HepG2 (cell line): Measurements from ENCODE around the gene CCNQ. TPM values are rescaled to one million over a fixed set of nuclear protein-coding genes. Genes with fewer than 3 reads are reported as not detected.

Experiments
- ATAC-seq: fragments of 200-7000 bp; cut with Tn5 transposase; 3 replicates; pipeline ENCODE4 v1.9.1; 2020; ENCODE audit warnings: mild to moderate bottlenecking, moderate library complexity
- BruUV-seq: library from RNA; stranded (reverse); fragments of 400-500 nt; replicated peaks from 2 replicates; lab custom pipeline; 2021; lab: Mats Ljungman, UMichigan
- CTCF ChIA-PET: fragments of 300-600 bp; formaldehyde crosslinking; extraction: SDS; loops from one replicate; lab custom pipeline; 2021; ENCODE audit warnings: low total read pairs, inconsistent platforms, low intra/inter-chr PET ratio; lab: Yijun Ruan, JAX
- POLR2A ChIA-PET: fragments of 350-600 bp; sonication (Branson Sonifier 250); formaldehyde crosslinking; loops from one replicate; lab custom pipeline; 2020; ENCODE audit warnings: antibody characterized with exemption, inconsistent platforms; lab: Yijun Ruan, JAX
- DNase-seq: peaks from one replicate; pipeline ENCODE4 v3.0.0-alpha.2; 2015; ENCODE audit warnings: low spot score
- FAIRE-seq: peaks from 3 replicates; lab custom pipeline; 2011; peaks lifted over from hg19 to GRCh38; lab: Jason Lieb, UNC
- H2AFZ ChIP-seq: one replicate; pipeline ENCODE4 v1.6.1; 2011; ENCODE audit warnings: low read length, inconsistent platforms
- H3K27ac ChIP-seq: fragments of 300-600 bp; 3 replicates; pipeline ENCODE4 v1.8.0; 2011; ENCODE audit warnings: mixed run types, mild to moderate bottlenecking, mixed read lengths, low read length, inconsistent platforms; ENCODE audit not compliant: insufficient read depth; ENCODE audit errors: extremely low read length
- H3K27me3 ChIP-seq, 2 experiments: fragments of 200-600 bp in 1 of 2; 2 replicates in 1 of 2; 3 replicates in 1 of 2; pipeline versions ENCODE4 v1.6.0 to v1.8.0; 2011; ENCODE audit warnings: low read length in 2 of 2, mild to moderate bottlenecking in 2 of 2, moderate library complexity in 2 of 2, inconsistent platforms in 1 of 2; ENCODE audit not compliant: insufficient read depth in 2 of 2, control insufficient read depth in 1 of 2
- H3K36me3 ChIP-seq, 2 experiments: fragments of 200-600 bp in 1 of 2; replicated peaks in 1 of 2; 2 replicates in 1 of 2; 3 replicates in 1 of 2; pipeline versions ENCODE4 v1.5.1 to v1.8.0; 2011; ENCODE audit warnings: low read length in 2 of 2, inconsistent platforms in 1 of 2; ENCODE audit not compliant: insufficient read depth in 2 of 2, control insufficient read depth in 1 of 2
- H3K4me1 ChIP-seq: 2 replicates; pipeline ENCODE4 v1.5.1; 2012; ENCODE audit warnings: low read length, inconsistent platforms; ENCODE audit not compliant: insufficient read depth
- H3K4me2 ChIP-seq: 2 replicates; pipeline ENCODE4 v1.6.0; 2011; ENCODE audit warnings: low read depth, low read length, inconsistent platforms
- H3K4me3 ChIP-seq, 3 experiments: fragments of 200-600 bp in 1 of 3; sonication (generic), shearing (Covaris generic) in 1 of 3; replicated peaks in 1 of 3; 2 replicates each; pipeline ENCODE4 v1.5.1; 2011 to 2016; ENCODE audit warnings: low read length in 3 of 3, inconsistent platforms in 2 of 3, low read depth in 2 of 3, mild to moderate bottlenecking in 2 of 3, control low read depth in 1 of 3, mixed read lengths in 1 of 3; ENCODE audit not compliant: insufficient read depth in 1 of 3
- H3K79me2 ChIP-seq: one replicate; pipeline ENCODE4 v1.6.1; 2011; ENCODE audit warnings: low read length, inconsistent platforms; ENCODE audit not compliant: insufficient read depth
- H3K9ac ChIP-seq: 2 replicates; pipeline ENCODE4 v1.6.0; 2011; ENCODE audit warnings: mild to moderate bottlenecking, low read depth, low read length, inconsistent platforms; ENCODE audit not compliant: insufficient read depth
- H3K9me3 ChIP-seq: 2 replicates; pipeline ENCODE4 v1.5.1; 2012; ENCODE audit warnings: mild to moderate bottlenecking, low read length
- H4K20me1 ChIP-seq: 2 replicates; pipeline ENCODE4 v1.6.0; 2011; ENCODE audit warnings: inconsistent platforms, mild to moderate bottlenecking, low read length, moderate library complexity; ENCODE audit not compliant: insufficient read depth
- ARNT ChIP-seq: fragments of 450-650 bp; IDR thresholded peaks from 2 replicates; pipeline ENCODE4 v1.6.1; 2017
- ELF3 ChIP-seq: IDR thresholded peaks from 2 replicates; pipeline ENCODE4 v1.6.1; 2016; ENCODE audit warnings: missing genetic modification reagents, missing compliant biosample characterization
- PAF1 ChIP-seq: IDR thresholded peaks from 2 replicates; pipeline ENCODE4 v1.6.1; 2016; ENCODE audit warnings: missing genetic modification reagents, missing compliant biosample characterization
- SP1 ChIP-seq, 2 experiments: fragments of 450-650 bp in 1 of 2; sonication (generic) in 1 of 2; formaldehyde crosslinking in 1 of 2; IDR thresholded peaks; 2 replicates each; pipeline versions ENCODE4 v1.4.0 to v1.6.1; 2016 to 2020; ENCODE audit warnings: missing genetic modification reagents in 1 of 2
- ZBTB4 ChIP-seq: sonication (generic); formaldehyde crosslinking; IDR thresholded peaks from 2 replicates; pipeline ENCODE4 v1.4.0; 2020; ENCODE audit warnings: missing genetic modification reagents, mild to moderate bottlenecking, borderline replicate concordance
- ZFAT ChIP-seq: sonication (generic); formaldehyde crosslinking; conservative IDR thresholded peaks from 2 replicates; pipeline ENCODE4 v1.8.1; 2023; ENCODE audit warnings: missing genetic modification reagents, inconsistent platforms
- ZFP36L1 ChIP-seq: sonication (generic); formaldehyde crosslinking; IDR thresholded peaks from 2 replicates; pipeline ENCODE4 v1.8.0; 2022; ENCODE audit warnings: mild to moderate bottlenecking, missing genetic modification reagents, moderate library complexity
- ZFP36L2 ChIP-seq: sonication (generic); formaldehyde crosslinking; IDR thresholded peaks from 2 replicates; pipeline ENCODE4 v1.4.0; 2020; ENCODE audit warnings: missing genetic modification reagents
- ZMYM3 ChIP-seq: sonication (generic); formaldehyde crosslinking; IDR thresholded peaks from 2 replicates; pipeline ENCODE4 v1.5.1; 2020; ENCODE audit warnings: mild to moderate bottlenecking, missing genetic modification reagents
- ZNF136 ChIP-seq: sonication (generic); formaldehyde crosslinking; IDR thresholded peaks from 2 replicates; pipeline ENCODE4 v1.8.1; 2022; ENCODE audit warnings: low read depth, mild to moderate bottlenecking, moderate library complexity, missing genetic modification reagents
- ZNF496 ChIP-seq: sonication (generic); formaldehyde crosslinking; IDR thresholded peaks from 2 replicates; pipeline ENCODE4 v1.8.1; 2023; ENCODE audit warnings: mild to moderate bottlenecking, moderate library complexity, missing genetic modification reagents; ENCODE audit not compliant: insufficient replicate concordance
- ZNF558 ChIP-seq: sonication (generic); formaldehyde crosslinking; IDR thresholded peaks from 2 replicates; pipeline ENCODE4 v1.9.0; 2022; ENCODE audit warnings: mild to moderate bottlenecking, missing genetic modification reagents, borderline replicate concordance
- WGBS: methylation state at CpG from one replicate; pipeline ENCODE4 v1.1.6; 2017; ENCODE audit warnings: low lambda C conversion rate; 5-methylcytosine and 5-hydroxymethylcytosine counted together
- in situ Hi-C: cut with HindIII; loops from 2 replicates; pipeline ENCODE4 v1.10.0; 2017; ENCODE audit warnings: low pct_unique_long_range_greater_than_20kb; ENCODE audit not compliant: extremely low pct_ligation_motif_present
- intact Hi-C: fragments of 100-400 bp; cut with micrococcal nuclease; formaldehyde crosslinking; loops from one replicate; pipeline ENCODE4 v1.10.0; 2022; ENCODE audit not compliant: unreplicated experiment
- polyA plus RNA-seq, 8 experiments: library from polyadenylated mRNA; depleted of rRNA in 3 of 8; stranded (reverse) in 7 of 8; unstranded in 1 of 8; fragments of >200 nt; fragmentation: Illumina TruSeq in 4 of 8; extraction: Trizol in 4 of 8; gene quantifications; 2 replicates each; pipeline versions ENCODE4 v1.2.1 to v1.2.3, GENCODE V29; 2011 to 2016; ENCODE audit warnings: low read depth in 4 of 8, missing spikeins in 1 of 8, mixed read lengths in 1 of 8; ENCODE audit not compliant: insufficient read depth in 1 of 8
- total RNA-seq, 5 experiments: library from RNA; depleted of rRNA; stranded (reverse); fragments of >200 nt; fragmentation: Illumina TruSeq; extraction: Trizol; gene quantifications; 2 replicates each; pipeline ENCODE4 v1.2.3, GENCODE V29; 2016; ENCODE audit warnings: low read depth in 1 of 5
- TF ChIP-seq, protein P1 (sequence below): conservative IDR thresholded peaks from 2 replicates; pipeline ENCODE4 v1.6.1; 2018; ENCODE audit warnings: missing genetic modification reagents
- TF ChIP-seq, protein P2 (sequence below): sonication (generic); formaldehyde crosslinking; conservative IDR thresholded peaks from 2 replicates; pipeline ENCODE4 v1.8.0; 2022; ENCODE audit warnings: low read depth, missing genetic modification reagents
- TF ChIP-seq, protein P3 (sequence below), 2 experiments: IDR thresholded peaks; 2 replicates each; pipeline ENCODE4 v1.6.1; 2011 to 2012; ENCODE audit warnings: low read length in 2 of 2, borderline replicate concordance in 1 of 2, low read depth in 1 of 2, mild to moderate bottlenecking in 1 of 2, moderate library complexity in 1 of 2

The CCNQ gene
- total and polyA plus RNA-seq, 2 of the 13 experiments (the other 11 are each of a cell fraction or from before 2014, with no cell fraction given): 15.0 to 25.5 TPM

DNA sequence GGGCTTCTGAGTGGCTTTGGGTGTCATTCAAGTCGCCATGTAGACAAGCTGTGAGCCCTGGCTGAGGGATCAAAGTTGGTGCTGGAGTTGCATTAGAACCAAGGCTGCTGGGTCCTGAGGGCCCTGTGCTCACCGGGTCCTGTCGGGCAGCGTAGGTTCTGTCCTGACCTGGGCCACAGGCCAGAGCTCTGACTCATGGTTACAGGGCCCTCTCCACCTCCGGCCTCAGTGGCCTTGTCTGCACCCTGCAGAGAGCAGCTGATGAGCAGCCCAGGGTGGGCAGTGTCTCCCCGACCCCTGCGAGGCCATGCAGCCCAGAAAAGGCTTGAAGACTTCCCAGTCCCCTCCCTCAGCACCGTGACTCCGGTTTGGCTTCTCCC lies 59.0 kb downstream of the CCNQ start:
- Histone ChIP-seq H3K4me1 (0 out of 2 replicates have a peak, but pooled peaks cover 11% of the 10 kb centered on the region), H3K27me3 (peaks cover 6 to 42% of the 10 kb centered on the region in 2 experiments; a peak in 3 of 5 replicates), H3K27ac (no peak overlapping the region), H2AFZ (no peak overlapping the region), H3K4me3 (no peak overlapping the region), H3K9ac (no peak overlapping the region), H3K36me3 (no peaks in the 10 kb centered on the region), H3K9me3 (no peaks in the 10 kb centered on the region), H3K4me2 (no peak overlapping the region), H4K20me1 (no peaks in the 10 kb centered on the region), H3K79me2 (no peaks in the 10 kb centered on the region)
- intact Hi-C loops (loop anchor here (1.0 to 5.0 kb wide), 2 partner anchors 128 to 673 kb away; no protein-coding TSS in a partner anchor), in situ Hi-C loops (no loop called here)
- peak; percentile 8; the same call in 2 of the 3 replicates for ATAC-seq
- DNase-seq: no peak
- FAIRE-seq: no peak
- no CpG with 5 or more reads among the region's 9 CpGs for WGBS
- ChIA-PET POLR2A (interaction anchor here (1.0 kb wide), 1 partner anchor 128 kb away, joined by 4 read pairs; no protein-coding TSS in a partner anchor), CTCF (interaction anchor here (1.5 to 2.9 kb wide), 3 partner anchors 122 to 129 kb away, joined by 3 to 25 read pairs (median 7); no protein-coding TSS in a partner anchor)
- no TSS peak for BruUV-seq
- TF ChIP-seq, protein P1, sequence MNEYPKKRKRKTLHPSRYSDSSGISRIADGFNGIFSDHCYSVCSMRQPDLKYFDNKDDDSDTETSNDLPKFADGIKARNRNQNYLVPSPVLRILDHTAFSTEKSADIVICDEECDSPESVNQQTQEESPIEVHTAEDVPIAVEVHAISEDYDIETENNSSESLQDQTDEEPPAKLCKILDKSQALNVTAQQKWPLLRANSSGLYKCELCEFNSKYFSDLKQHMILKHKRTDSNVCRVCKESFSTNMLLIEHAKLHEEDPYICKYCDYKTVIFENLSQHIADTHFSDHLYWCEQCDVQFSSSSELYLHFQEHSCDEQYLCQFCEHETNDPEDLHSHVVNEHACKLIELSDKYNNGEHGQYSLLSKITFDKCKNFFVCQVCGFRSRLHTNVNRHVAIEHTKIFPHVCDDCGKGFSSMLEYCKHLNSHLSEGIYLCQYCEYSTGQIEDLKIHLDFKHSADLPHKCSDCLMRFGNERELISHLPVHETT (CRISPR knock-in tag): no peak
- TF ChIP-seq, protein P2, sequence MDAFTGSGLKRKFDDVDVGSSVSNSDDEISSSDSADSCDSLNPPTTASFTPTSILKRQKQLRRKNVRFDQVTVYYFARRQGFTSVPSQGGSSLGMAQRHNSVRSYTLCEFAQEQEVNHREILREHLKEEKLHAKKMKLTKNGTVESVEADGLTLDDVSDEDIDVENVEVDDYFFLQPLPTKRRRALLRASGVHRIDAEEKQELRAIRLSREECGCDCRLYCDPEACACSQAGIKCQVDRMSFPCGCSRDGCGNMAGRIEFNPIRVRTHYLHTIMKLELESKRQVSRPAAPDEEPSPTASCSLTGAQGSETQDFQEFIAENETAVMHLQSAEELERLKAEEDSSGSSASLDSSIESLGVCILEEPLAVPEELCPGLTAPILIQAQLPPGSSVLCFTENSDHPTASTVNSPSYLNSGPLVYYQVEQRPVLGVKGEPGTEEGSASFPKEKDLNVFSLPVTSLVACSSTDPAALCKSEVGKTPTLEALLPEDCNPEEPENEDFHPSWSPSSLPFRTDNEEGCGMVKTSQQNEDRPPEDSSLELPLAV (CRISPR knock-in tag): no peak
- no peak for TF ChIP-seq SP1 (IDR thresholded peaks at IDR 0.05)
- no peak for TF ChIP-seq SP1 (CRISPR knock-in tag; IDR thresholded peaks at IDR 0.05)
- TF ChIP-seq ZFAT (CRISPR knock-in tag): no peak
- no peak for TF ChIP-seq ZFP36L2 (CRISPR knock-in tag)
- TF ChIP-seq ZNF496 (CRISPR knock-in tag): no peak
- no peak for TF ChIP-seq ZNF558
- no peak for TF ChIP-seq PAF1 (CRISPR knock-in tag)
- TF ChIP-seq ZMYM3: no peak
- TF ChIP-seq ZNF136 (CRISPR knock-in tag): no peak
- no peak for TF ChIP-seq ARNT
- TF ChIP-seq ELF3 (CRISPR knock-in tag): no peak
- TF ChIP-seq, protein P3, sequence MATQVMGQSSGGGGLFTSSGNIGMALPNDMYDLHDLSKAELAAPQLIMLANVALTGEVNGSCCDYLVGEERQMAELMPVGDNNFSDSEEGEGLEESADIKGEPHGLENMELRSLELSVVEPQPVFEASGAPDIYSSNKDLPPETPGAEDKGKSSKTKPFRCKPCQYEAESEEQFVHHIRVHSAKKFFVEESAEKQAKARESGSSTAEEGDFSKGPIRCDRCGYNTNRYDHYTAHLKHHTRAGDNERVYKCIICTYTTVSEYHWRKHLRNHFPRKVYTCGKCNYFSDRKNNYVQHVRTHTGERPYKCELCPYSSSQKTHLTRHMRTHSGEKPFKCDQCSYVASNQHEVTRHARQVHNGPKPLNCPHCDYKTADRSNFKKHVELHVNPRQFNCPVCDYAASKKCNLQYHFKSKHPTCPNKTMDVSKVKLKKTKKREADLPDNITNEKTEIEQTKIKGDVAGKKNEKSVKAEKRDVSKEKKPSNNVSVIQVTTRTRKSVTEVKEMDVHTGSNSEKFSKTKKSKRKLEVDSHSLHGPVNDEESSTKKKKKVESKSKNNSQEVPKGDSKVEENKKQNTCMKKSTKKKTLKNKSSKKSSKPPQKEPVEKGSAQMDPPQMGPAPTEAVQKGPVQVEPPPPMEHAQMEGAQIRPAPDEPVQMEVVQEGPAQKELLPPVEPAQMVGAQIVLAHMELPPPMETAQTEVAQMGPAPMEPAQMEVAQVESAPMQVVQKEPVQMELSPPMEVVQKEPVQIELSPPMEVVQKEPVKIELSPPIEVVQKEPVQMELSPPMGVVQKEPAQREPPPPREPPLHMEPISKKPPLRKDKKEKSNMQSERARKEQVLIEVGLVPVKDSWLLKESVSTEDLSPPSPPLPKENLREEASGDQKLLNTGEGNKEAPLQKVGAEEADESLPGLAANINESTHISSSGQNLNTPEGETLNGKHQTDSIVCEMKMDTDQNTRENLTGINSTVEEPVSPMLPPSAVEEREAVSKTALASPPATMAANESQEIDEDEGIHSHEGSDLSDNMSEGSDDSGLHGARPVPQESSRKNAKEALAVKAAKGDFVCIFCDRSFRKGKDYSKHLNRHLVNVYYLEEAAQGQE (IDR thresholded peaks at IDR 0.05; ENCODE audit: borderline replicate concordance in 1 of 2, low read depth in 1 of 2, low read length in 2 of 2): no peak
- TF ChIP-seq ZFP36L1 (CRISPR knock-in tag): no peak
- TF ChIP-seq ZBTB4 (CRISPR knock-in tag): no peak
